Mucosa of gallbladder (tissue), 1 donor: Measurements from ENCODE around the gene OGG1. TPM values are rescaled to one million over a fixed set of nuclear protein-coding genes. Genes with fewer than 3 reads are reported as not detected.
A peak's percentile ranks its signal among the peaks of the same experiment; 100 is the strongest.

Experiments
- DNase-seq: peaks from one replicate; pipeline ENCODE4 v3.0.0-alpha.2; 2020; ENCODE audit warnings: low spot score
- total RNA-seq: library from RNA; stranded (reverse); gene quantifications from one replicate; pipeline ENCODE4 v1.2.1, GENCODE V29; 2021
- donor health status: DM: no; HTN: no; CAD: no.

OGG1 gene
- total RNA-seq, 1 donor from 2014 or later: 37.6 TPM

DNA sequence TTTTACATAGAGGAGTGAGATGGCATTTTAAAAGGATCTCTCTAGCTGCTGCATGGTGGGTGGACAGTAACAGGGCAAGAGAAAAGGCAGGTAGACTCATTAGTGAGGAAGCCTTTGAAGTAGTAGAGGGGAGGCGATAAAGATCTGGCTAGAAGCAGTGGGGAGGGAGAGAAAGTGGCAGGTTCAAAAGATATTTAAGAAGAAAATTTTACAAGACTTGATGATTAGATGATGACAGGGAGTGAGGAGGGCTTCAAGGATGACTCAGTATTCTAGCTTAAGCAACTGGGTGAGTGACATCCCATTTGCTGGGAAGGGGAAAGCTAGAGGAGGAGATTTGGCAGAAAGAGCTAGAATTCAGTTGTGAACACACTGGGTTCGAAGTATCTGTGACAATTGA lies 22.0 kb upstream of the OGG1 start:
- DNase-seq: no peak

DNA sequence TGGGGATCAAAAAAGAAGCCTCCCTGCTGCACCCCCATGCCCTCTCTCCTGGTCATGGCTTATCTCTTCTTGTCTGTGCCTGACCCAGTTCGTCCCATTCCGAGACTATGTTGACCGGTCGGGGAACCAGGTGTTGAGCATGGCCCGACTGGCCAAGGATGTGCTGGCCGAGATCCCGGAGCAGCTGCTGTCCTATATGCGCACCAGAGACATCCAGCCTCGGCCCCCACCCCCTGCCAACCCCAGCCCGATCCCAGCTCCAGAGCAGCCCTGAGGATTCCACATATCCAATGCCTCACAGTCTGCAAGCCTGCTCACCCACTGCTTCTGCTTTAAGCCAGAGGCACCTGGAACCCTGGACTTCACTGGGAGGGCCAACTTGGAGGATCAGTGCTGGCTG lies 20.3 kb upstream of the OGG1 start:
- no peak for DNase-seq

DNA sequence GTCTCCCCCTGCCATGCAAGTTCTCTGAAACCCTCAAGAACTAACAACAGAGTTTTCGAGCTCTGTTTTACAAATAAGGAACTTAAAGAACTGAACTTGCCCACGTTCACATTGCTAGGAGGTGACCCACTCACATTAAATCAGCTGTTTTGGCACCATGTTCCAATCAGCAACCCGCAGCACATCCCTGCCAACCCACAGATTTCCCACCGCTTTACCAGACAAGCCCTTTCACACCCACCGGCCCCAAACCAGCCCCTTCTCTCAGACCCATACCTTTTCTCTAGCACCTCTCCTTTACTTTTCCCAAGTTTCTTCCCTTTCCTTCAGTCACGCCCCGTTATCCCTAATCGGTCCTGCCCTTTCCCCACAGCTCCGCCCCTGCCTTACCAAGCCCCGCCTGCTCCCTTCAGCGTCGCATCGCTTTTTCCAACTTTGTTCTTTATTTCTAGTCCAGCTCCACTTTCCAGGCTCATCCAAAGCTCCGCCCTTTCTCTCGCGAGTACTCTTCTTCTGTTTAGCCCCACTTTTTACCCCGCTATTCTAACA lies 19.0 kb upstream of the OGG1 start:
- no peak for DNase-seq

DNA sequence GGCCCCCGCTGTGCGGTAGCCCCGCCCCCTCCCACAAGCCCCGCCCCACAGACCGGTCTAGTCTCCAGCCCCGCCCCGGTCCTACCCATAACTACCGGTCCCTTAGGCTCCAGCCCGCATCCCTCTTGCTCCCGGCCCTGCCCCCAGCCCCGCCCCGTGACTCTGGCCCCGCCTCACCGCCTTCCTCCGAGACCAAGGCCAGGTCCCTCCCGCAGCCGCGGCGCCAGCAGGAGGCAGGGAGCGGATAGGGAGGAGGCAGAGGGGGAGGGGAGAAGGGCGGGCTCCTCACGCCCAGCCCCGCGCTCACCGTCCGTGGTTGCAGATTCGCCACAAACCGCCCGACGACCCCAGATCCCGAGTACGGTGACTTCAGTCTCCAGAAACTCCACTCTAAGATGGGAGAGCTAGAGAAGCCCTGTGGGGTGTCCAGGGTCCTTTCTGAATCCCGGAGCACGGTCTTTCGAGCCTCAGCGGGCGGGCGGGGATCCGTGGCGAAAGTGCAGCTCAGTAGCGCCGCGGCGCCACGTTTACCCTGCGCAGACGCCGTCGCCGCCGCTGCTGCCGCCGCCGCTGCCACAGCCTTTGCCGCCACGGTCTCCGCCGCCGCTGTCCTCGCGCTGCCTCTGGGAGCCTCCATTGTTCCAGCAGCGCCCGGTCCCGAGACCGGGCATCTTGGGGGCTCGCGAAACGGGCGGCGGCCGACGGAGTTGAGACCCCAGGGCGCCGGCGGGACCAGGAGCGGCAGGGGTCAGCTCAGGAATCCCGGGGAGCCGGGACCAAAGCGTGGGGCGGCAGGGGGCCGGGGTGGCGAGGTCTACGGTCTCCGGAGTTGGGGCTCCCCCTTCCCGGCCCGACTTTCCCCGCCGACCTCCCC lies 18.3 kb upstream of the OGG1 start, which contains the start of gene BRPF1:
Gene BRPF1 (plus strand): TSS at position 530 of the 874 bp plus-strand sequence. CDS start 2,406 bp downstream, outside the sequence.
- peak; percentile 100 for DNase-seq

DNA sequence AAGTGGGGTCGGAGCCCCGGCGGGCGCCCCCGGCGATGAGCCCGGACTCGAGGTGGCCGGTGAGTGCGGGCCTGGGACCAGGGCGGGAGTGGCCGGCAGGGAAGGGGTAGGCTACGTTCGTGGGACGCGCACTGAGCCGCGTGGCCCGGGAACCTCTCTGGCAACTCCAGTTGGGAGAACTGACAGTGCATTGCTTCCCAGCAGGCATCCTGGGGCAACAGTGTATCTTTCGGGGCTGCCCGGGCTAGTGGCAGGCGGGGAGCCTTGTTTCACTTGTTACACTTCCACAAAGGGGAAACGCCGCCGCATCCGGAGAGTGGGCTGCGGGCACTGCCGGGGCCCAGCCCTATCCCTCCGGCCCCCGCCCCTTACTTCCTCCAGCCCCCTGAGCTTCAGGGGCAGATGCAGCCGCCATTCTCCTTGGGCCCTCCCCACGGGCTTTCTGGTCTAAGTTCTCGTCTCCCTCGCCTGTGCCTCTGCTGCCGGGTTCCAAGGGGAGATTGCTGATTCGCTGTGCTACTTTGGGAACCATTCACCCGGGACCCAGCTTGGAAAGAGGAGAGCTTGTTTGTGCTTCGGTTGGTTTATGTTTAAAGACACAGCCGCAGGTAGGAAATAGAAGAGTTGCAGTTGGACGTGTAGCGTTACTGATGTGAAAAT lies 17.5 kb upstream of the OGG1 start:
- DNase-seq: no peak

DNA sequence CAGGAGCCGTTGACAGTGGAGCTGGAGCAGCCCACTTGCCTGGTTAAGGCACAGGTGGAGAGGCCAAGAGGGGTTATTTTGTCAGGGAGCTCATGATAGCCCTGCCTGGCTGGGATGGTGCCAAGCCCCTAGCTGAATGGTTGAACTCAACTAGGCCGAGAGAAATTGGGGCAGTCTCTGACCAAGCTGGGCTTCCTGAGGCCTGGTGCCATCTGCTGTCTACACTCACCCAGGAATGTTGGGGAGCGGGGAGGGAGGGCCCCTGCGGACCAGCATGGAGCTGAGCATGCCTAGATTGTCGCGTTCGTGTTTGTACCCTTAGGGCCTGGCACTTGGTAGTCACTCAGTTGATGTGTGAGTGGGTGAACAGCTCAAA lies 17.0 kb upstream of the OGG1 start:
- no peak for DNase-seq

DNA sequence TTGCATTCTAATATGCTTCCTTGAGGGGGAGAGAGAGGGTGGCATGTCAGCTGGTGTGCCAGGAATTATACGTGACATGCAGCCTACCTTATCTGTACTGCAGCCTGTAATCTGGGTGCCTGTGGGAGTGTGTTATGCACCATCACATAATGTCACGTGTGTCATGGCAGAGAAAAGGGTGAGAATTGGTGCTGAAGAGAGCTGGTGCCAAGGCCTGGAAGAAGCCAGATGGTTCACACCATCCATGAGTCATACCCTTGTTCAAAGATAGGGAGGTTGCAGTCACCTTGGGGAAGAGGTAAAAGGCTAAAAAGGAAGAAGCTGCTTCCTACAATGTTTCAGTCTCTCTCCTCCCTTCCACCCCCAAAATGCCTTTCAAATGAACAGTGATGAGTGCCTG lies 12.9 kb upstream of the OGG1 start:
- no peak for DNase-seq

DNA sequence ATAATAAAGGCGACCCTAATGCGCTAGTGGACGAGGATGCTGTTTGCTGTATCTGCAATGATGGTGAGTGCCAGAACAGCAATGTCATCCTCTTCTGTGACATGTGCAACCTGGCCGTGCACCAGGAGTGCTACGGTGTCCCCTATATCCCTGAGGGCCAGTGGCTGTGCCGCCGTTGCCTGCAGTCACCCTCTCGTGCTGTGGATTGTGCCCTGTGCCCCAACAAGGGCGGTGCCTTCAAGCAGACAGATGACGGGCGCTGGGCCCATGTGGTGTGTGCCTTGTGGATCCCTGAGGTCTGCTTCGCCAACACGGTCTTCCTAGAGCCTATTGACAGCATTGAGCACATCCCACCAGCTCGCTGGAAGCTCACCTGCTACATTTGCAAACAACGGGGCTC lies 10.6 kb upstream of the OGG1 start:
- no peak for DNase-seq

DNA sequence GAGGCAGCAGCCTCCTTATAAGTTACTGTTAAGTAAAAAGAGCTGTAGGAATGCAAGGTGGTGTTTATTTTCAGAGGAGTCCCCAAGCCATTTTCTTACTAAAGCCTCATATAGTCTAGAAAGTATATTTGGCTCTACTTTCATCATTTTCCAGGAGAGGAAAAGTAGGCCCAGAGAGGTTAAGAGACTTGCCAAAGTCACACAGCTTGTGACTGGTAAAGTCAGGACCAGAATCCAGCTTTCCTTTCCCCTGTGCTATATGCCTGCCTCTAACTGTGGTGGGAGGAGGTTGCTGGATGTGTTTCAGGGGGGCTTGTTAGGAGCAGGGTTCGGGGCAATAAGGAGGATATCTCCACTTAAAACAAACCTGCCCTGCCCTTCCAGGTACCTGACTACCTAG lies 7.2 kb upstream of the OGG1 start:
- DNase-seq: no peak

DNA sequence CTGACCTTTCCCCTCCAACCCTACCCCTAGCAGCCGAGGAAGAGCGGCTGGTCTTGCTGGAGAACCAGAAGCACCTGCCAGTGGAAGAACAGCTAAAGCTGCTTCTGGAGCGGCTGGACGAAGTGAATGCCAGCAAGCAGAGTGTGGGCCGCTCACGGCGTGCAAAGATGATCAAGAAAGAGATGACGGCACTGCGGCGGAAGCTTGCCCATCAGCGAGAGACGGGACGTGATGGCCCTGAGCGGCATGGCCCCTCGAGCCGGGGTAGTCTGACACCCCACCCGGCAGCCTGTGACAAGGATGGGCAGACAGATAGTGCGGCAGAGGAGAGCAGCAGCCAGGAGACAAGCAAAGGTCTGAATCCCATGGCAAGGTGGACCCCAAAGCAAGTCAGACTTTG lies 6.2 kb upstream of the OGG1 start:
- no peak for DNase-seq

DNA sequence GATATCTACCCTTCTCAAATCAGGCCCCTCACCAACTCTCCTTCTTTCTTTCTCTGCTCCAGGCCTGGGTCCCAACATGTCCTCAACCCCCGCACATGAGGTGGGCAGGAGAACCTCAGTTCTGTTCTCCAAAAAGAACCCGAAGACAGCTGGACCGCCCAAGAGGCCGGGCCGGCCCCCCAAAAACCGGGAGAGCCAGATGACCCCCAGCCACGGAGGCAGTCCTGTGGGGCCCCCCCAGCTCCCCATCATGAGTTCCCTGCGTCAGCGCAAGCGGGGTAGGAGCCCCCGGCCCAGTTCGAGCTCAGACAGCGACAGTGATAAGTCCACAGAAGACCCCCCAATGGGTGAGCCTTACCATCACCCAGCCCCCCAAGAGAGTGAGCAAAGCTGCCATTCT lies 5.6 kb upstream of the OGG1 start:
- no peak for DNase-seq

DNA sequence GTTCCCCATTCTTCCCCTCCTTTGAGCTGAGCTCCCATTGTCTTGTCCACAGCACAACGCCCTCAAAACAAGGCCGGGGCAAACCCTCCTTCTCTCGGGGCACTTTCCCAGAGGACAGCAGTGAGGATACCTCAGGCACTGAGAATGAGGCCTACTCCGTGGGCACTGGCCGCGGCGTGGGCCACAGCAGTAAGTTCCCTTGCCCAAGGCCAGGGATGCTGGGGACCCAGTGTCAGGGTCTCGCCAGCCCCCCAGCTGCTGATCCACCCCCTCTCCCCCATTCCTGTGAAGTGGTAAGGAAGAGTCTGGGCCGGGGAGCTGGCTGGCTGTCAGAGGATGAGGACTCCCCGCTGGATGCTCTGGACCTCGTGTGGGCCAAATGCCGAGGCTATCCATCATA lies 4.2 kb upstream of the OGG1 start:
- DNase-seq: no peak

DNA sequence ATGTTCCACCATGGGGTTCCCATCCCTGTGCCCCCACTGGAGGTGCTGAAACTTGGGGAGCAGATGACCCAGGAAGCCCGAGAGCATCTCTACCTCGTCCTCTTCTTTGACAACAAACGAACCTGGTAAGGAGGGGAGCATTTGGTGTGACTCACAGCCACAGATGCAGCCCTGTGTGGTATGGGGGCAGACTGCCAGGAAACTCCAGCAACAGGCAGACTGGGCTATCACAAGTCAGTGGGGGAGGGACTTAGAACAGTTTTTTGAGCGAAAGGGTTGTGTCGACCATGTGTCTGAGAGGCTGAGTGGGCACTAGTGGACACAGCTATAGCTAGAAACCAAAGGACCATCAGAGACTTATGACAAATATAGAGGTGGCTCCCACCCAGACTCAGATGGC lies 3.4 kb upstream of the OGG1 start:
- DNase-seq: no peak

DNA sequence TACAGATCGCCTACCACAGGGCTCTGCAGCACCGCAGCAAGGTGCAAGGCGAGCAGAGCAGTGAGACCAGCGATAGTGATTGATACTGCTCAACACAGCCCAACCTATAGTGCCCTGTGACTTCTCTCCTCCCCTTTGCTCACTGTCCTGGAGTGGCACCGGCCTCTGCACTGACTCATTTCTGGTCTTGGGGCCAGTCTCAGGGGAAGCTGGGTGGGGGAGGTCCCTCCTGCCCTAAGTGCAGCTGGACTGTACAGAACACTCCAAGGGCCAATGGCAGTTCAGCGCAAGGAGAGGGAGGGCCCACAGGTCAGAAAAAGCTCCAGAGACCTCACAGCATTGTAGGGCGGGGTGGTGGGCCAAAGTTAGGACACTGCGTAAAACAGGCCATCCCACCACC lies 2.5 kb upstream of the OGG1 start:
- no peak for DNase-seq

DNA sequence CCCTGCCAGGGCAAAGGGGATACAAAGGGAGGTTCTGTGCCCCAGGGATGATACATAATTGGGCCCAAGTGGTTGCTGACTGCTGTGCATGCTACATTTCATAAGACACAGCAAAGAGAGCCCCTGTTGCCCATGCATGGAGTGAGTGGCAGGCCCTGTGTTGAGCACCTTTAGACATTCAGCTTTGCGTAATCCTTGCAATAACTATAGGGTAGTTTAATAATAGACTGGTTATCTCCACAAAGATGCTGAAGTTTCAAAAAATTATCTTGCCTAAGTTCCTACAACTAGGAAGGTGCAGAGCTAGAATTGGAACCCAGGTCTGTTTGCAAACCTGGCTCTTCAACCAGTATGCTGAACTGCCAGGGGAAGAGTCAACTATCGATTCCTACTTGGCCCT lies 1.7 kb upstream of the OGG1 start:
- no peak for DNase-seq

DNA sequence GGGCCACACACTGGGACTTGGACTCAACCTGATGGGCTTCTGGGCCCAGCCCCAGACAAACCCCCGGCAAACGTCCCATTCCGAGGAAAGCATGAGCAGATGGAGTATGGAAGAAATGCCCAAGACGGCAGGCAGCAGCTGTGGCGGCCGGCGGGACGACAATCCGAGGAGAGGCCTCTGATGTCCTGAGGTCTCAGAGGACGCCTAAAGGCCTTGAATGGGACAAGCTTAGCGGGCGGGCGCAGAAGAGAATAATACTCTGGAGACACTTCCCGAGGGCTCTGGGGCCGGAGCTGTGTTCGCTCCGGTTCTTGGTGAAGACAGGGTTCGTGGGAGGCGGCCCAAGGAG lies 482 bp upstream of the OGG1 start:
- no peak for DNase-seq

DNA sequence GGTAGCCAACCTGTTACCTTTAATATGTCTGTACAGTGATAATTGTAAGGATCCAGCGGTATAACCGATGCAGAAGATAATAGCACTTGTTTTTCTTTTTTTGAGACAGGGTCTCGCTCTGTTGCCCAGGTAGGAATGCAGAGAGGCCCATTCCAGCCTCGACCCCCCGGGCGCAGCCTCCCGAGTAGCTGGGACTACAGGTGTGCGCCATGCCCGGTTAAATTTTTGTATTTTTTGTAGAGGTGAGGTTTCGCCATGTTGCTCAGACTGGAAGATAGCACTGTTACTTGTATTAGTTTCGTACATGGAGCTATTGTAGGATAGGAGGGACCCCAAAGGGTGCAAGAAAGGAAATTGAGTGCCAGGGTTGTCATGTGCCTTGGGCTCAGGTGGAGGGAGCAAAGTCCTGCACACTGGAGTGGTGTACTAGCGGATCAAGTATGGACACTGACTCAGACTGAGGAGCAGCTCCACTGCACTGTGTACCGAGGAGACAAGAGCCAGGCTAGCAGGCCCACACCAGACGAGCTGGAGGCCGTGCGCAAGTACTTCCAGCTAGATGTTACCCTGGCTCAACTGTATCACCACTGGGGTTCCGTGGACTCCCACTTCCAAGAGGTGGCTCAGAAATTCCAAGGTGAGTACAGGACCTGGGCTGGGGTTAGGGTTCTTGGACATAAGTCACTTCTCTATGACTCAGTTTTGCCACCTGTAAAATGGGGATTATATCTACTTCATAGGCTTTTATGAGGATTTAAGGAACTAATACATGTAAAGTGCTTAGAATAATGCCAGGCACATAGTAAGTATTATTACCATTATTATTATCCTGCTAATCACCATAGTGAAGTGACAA lies 1.0 kb downstream of the OGG1 start:
- DNase-seq: peak; percentile 56

DNA sequence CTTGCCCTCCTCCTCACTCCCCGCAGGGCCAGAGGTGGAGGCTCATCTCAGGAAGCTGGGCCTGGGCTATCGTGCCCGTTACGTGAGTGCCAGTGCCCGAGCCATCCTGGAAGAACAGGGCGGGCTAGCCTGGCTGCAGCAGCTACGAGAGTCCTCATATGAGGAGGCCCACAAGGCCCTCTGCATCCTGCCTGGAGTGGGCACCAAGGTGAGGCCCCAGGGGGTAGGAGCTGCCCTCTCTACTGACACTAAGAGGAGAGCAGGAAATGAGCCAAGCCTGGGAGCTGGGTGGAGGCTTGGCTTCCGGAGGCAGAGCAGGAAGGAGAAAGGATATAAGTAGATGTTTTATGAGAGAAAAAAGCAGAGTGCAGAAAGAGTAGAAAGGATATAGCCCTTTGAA lies 4.9 kb downstream of the OGG1 start:
- DNase-seq: no peak

DNA sequence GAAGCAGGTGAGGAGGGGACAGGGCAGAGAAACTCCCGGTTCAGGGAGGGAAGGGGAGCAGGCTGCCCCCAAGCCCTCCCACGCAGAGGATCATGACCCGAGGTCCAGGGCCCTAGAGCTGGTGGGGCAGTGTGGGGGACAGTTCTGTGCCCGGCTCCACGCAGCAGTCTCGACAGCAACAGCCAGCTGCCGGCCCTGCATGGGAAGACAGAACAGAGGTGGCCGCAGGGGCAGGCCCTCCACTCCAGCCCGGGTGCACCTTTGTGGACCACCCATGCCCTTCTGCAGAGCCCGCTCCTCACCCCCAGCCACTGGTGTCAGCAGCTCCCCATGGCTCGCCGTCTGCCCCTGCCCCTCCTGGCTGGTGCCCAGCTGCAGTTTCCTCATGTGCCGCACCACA lies 7.7 kb downstream of the OGG1 start:
- no peak for DNase-seq

DNA sequence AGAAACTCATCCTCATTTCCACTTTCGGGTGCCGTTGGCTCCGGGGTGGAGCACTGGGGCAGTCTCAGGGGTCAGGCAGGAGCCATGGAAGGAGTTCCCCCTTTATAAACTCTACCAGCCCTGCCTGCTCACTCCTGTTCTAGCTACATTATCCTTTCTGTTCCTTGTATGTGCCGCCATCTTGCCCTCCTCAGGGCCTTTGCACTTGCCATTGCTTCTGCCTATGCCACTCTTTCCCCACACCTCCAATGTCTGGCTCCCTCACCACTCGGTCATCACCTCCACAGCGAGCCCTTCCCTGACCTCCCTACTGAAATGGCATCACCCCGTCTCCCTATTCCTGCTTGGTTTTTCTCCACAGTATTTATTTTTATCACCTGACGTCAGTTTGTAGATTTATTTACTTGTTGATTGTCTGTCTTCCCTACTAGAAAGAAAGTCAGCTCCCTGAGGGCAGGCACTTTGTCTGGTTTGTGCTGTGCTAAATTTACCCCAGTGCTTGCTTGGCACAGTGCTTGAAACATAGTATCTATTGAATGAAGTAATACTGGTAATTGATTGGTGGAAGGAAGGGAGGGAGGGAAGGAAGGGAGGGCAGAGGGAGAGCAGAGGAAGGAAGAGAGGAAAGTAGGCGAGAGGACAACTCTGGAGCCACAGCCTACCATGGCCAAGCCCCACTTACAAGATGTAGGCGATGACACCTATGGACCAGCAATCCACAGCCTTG lies 11.2 kb downstream of the OGG1 start:
- DNase-seq: no peak

DNA sequence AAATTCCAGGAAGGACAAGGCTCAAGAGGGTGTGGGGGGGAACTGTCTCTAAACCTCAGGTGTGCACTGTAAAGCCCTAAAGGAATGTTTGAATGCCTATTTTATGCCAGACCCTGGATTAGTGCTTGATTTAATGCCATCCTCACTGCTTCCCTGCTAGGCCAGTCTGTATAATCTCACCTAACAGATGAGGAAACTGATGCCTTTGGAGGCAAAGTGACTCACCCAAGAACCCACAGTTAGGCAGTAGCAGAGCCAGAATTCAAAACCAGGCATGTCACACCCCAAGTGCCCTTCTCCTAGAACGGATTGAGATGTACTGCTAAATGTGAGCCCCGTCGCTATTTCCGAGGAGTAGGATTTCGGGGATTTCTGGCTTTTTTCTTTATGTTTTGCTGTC lies 12.2 kb downstream of the OGG1 start:
- no peak for DNase-seq

DNA sequence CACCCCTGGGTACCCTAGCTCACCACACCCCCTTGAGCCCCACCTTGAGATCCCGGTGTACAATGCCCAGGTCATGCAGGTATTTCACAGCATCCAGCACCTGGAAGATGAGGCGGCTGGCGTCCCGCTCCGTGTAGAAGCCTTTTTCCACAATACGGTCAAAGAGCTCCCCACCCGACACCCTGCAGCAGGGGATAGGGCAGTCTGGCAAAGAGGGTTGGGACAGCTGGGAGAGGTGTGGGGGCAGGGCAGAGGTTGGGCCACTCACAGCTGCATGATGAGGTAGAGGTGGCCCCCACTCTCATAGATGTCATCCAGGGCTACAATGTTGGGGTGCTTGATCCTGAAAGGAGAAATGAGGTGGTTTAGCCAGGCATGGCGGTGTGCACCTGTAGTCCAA lies 13.1 kb downstream of the OGG1 start:
- DNase-seq: no peak
